Panc1 (cell line): ENCODE data around the gene SYDE2. TPM values are rescaled to one million over a fixed set of nuclear protein-coding genes. Genes with fewer than 3 reads are reported as not detected.

Source experiments
- ATAC-seq: fragments of 200-7000 bp; cut with Tn5 transposase; 2 replicates; pipeline ENCODE4 v1.9.1; 2020; ENCODE audit warnings: mild to moderate bottlenecking, moderate library complexity
- BruUV-seq: library from RNA; stranded (reverse); fragments of 400-500 nt; replicated peaks from 2 replicates; lab custom pipeline; 2021; lab: Mats Ljungman, UMichigan
- CTCF ChIA-PET: fragments of 300-600 bp; sonication (Branson Sonifier 250); formaldehyde crosslinking; loops from one replicate; lab custom pipeline; 2022; ENCODE audit warnings: antibody characterized with exemption; lab: Charles Lee
- POLR2A ChIA-PET: fragments of 300-600 bp; sonication (Branson Sonifier 250); formaldehyde crosslinking; loops from one replicate; lab custom pipeline; 2022; ENCODE audit warnings: antibody characterized with exemption; lab: Charles Lee
- DNase-seq: peaks from one replicate; pipeline ENCODE4 v3.0.0-alpha.2; 2010; ENCODE audit warnings: low read depth, low spot score
- H3K27ac ChIP-seq: 2 replicates; pipeline ENCODE4 v1.5.1; 2011; ENCODE audit warnings: mild to moderate bottlenecking, low read length, inconsistent platforms
- H3K27me3 ChIP-seq: fragments of 200-500 bp; sonication (Bioruptor generic); 2 replicates; pipeline ENCODE4 v1.6.0; 2014; ENCODE audit warnings: low read length, inconsistent platforms; ENCODE audit not compliant: control insufficient read depth, insufficient read depth
- H3K36me3 ChIP-seq: fragments of 200-500 bp; sonication (Bioruptor generic); 2 replicates; pipeline ENCODE4 v1.5.1; 2014; ENCODE audit warnings: inconsistent platforms, mild to moderate bottlenecking, low read length, moderate library complexity; ENCODE audit not compliant: control insufficient read depth, insufficient read depth
- H3K4me1 ChIP-seq: 2 replicates; pipeline ENCODE4 v1.5.1; 2011; ENCODE audit warnings: inconsistent platforms, mild to moderate bottlenecking, low read length, moderate library complexity; ENCODE audit not compliant: control insufficient read depth, insufficient read depth
- H3K4me3 ChIP-seq, 2 experiments: 2 replicates each; pipeline ENCODE4 v1.5.1; 2011 to 2012; ENCODE audit warnings: low read depth in 2 of 2, low read length in 2 of 2, mild to moderate bottlenecking in 2 of 2, inconsistent platforms in 1 of 2, moderate library complexity in 1 of 2
- H3K9me3 ChIP-seq: fragments of 200-500 bp; sonication (Bioruptor generic); 2 replicates; pipeline ENCODE4 v1.5.1; 2014; ENCODE audit warnings: low read depth, mild to moderate bottlenecking, inconsistent platforms, low read length, moderate library complexity; ENCODE audit not compliant: control insufficient read depth, insufficient read depth
- POLR2AphosphoS5 ChIP-seq: IDR thresholded peaks from 2 replicates; pipeline ENCODE4 v1.6.1; 2012; ENCODE audit warnings: mild to moderate bottlenecking, low read depth, low read length, moderate library complexity
- REST ChIP-seq, 2 experiments: IDR thresholded peaks; 2 replicates each; pipeline ENCODE4 v1.6.1; 2011 to 2012; ENCODE audit warnings: low read depth in 2 of 2, control low read depth in 1 of 2, low read length in 1 of 2, mild to moderate bottlenecking in 1 of 2, moderate library complexity in 1 of 2; ENCODE audit not compliant: insufficient read depth in 1 of 2
- SIN3A ChIP-seq: IDR thresholded peaks from 2 replicates; pipeline ENCODE4 v1.6.1; 2012; ENCODE audit warnings: low read depth, mild to moderate bottlenecking, low read length, moderate library complexity, borderline replicate concordance; ENCODE audit not compliant: insufficient read depth
- TCF7L2 ChIP-seq: IDR thresholded peaks from 2 replicates; pipeline ENCODE4 v1.6.1; 2011; ENCODE audit warnings: mild to moderate bottlenecking, low read depth, low read length, inconsistent platforms
- in situ Hi-C: cut with HindIII; loops from 2 replicates; pipeline ENCODE4 v1.10.0; 2016; ENCODE audit warnings: low sequenced_read_pairs, low pct_unique_long_range_greater_than_20kb
- intact Hi-C: fragments of 100-400 bp; cut with micrococcal nuclease; formaldehyde crosslinking; loops from one replicate; pipeline ENCODE4 v1.10.0; 2022; ENCODE audit not compliant: unreplicated experiment
- total RNA-seq: library from RNA; stranded (reverse); gene quantifications from one replicate; pipeline ENCODE4 v1.2.1, GENCODE V29; 2021; ENCODE audit not compliant: unreplicated experiment
- TF ChIP-seq, protein P1 (sequence below): fragments of 450-650 bp; IDR thresholded peaks from 2 replicates; pipeline ENCODE4 v1.5.1; 2017; ENCODE audit warnings: mild to moderate bottlenecking

SYDE2 gene
- total RNA-seq, 1 experiment from 2014 or later: 18.2 TPM

DNA sequence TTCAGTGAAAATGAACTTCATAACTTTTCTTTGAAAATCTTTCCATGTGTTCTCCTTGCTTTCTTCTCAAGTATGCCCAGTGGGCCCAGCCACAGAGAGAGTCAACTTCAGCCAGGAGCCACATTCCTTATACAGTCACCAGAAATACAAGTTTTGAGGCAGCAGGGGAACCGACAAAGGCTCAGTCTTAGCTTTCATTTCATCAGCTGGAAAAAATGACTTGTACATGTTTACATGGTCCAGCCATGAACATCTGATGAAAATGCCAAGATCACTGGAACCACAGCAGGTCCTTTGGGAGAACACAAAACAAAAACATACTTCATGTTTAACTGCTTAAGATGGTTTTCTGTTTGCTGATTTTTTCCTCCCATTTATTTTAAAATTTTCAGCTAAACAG lies 72.5 kb downstream of the SYDE2 start:
- no peaks in the 10 kb centered on the region for H3K36me3 ChIP-seq
- DNase-seq (no peak), ATAC-seq (0 out of 2 replicates have a peak, but pooled peaks have one; percentile 48)
- ChIA-PET POLR2A (no interaction called here), CTCF (no interaction called here)
- TF ChIP-seq POLR2AphosphoS5 (no peak), TCF7L2 (no peak), REST (IDR thresholded peaks at IDR 0.05; ENCODE audit: insufficient read depth in 1 of 2, low read depth in 2 of 2, low read length in 1 of 2) (no peak), SIN3A (no peak)
- TF ChIP-seq, protein P1, sequence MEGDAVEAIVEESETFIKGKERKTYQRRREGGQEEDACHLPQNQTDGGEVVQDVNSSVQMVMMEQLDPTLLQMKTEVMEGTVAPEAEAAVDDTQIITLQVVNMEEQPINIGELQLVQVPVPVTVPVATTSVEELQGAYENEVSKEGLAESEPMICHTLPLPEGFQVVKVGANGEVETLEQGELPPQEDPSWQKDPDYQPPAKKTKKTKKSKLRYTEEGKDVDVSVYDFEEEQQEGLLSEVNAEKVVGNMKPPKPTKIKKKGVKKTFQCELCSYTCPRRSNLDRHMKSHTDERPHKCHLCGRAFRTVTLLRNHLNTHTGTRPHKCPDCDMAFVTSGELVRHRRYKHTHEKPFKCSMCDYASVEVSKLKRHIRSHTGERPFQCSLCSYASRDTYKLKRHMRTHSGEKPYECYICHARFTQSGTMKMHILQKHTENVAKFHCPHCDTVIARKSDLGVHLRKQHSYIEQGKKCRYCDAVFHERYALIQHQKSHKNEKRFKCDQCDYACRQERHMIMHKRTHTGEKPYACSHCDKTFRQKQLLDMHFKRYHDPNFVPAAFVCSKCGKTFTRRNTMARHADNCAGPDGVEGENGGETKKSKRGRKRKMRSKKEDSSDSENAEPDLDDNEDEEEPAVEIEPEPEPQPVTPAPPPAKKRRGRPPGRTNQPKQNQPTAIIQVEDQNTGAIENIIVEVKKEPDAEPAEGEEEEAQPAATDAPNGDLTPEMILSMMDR: no peak
- no TSS peak for BruUV-seq
- intact Hi-C loops (no loop called here), in situ Hi-C loops (no loop called here)
- no peak overlapping the region for H3K27ac ChIP-seq
- H3K4me1 ChIP-seq: no peaks in the 10 kb centered on the region
- peaks cover 12% of the 10 kb centered on the region for H3K27me3 ChIP-seq
- H3K4me3 ChIP-seq: no peak overlapping the region
- H3K9me3 ChIP-seq: no peaks in the 10 kb centered on the region

DNA sequence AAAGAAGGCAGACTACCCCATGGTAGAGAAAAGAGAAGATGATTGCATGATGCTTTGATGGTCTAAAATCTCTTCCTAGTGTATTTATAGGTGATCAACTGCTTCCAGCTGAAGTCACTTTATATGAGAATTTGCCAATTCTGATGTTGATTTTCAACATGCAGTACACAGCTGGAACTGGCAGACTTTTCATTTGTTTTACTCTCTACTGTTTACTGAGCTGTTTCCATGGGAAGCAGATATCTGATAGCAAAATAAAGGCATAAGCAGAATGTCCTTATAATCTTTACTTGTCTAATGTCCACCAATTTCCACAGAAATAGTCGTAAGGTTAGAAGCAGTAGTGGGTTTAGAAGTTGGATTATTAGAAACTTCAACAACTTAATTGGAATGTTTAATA lies 74.9 kb downstream of the SYDE2 start:
- ChIA-PET CTCF (no interaction called here), POLR2A (no interaction called here)
- peaks cover 12% of the 10 kb centered on the region for H3K27me3 ChIP-seq
- no peak for TF ChIP-seq POLR2AphosphoS5
- TF ChIP-seq REST (IDR thresholded peaks at IDR 0.05; ENCODE audit: insufficient read depth in 1 of 2, low read depth in 2 of 2, low read length in 1 of 2): no peak
- no peak for TF ChIP-seq TCF7L2
- no peak for TF ChIP-seq SIN3A
- TF ChIP-seq, protein P1: no peak
- no TSS peak for BruUV-seq
- in situ Hi-C loops (no loop called here), intact Hi-C loops (no loop called here)
- no peak overlapping the region for H3K4me3 ChIP-seq
- H3K9me3 ChIP-seq: no peaks in the 10 kb centered on the region
- no peaks in the 10 kb centered on the region for H3K36me3 ChIP-seq
- H3K4me1 ChIP-seq: no peaks in the 10 kb centered on the region
- no peak for DNase-seq
- H3K27ac ChIP-seq: no peak overlapping the region
- ATAC-seq: no peak
